T-helper 2 cell treated with Interferon-gamma antibody and Interleukin-4, amounts not matched to agents 5 μg/mL and 100 μg/mL, for 36 hours (primary cell): ENCODE measurements around the gene RBM45.

Source experiments
- DNase-seq: peaks from one replicate; pipeline ENCODE4 v3.0.0; 2021; ENCODE audit warnings: low spot score
- H3K27ac Mint-ChIP-seq: one replicate; pipeline ENCODE4 v1.8.0; 2021; ENCODE audit warnings: mild to moderate bottlenecking, mixed read lengths
- H3K27me3 Mint-ChIP-seq: one replicate; pipeline ENCODE4 v1.8.0; 2021; ENCODE audit warnings: low read depth, mixed read lengths
- H3K36me3 Mint-ChIP-seq: one replicate; pipeline ENCODE4 v1.8.0; 2021; ENCODE audit warnings: low read depth, mixed read lengths
- H3K4me1 Mint-ChIP-seq: one replicate; pipeline ENCODE4 v1.8.0; 2021; ENCODE audit warnings: low read depth, mixed read lengths
- H3K4me3 Mint-ChIP-seq: one replicate; pipeline ENCODE4 v1.8.0; 2022; ENCODE audit warnings: mild to moderate bottlenecking, moderate library complexity, mixed read lengths
- H3K9me3 Mint-ChIP-seq: one replicate; pipeline ENCODE4 v1.8.0; 2021; ENCODE audit warnings: mixed read lengths

Gene RBM45

DNA sequence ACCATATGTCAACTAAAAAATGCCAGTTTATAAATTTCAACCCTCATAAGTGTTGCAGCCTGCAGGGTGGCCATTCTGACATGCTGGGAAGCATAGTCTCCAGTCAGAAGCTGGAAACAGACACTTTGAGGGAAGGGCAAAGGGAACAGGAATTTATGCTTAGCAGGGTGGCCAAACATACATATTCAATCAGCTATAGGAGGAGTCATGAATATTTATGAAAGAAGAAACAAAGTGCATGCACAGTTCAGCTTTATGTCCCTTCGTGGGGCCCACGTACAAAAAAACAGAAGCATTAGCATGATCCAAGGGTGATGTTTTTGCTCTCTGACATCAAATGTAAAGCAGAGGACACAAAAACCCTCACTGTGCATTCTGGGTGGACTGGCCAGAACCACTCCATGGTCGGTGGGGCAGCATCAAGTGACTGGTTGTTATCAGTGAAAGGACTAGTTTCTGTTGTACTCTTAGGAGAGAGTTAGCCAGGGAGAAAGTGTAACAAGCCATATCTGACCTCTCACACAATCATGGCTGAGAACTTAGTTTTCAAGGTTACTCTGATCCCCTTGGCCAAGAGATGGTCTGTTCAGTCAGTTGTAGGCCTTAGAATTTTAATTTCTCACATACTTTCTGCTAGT, 29.7 kb upstream of the RBM45 start:
- H3K9me3 Mint-ChIP-seq: no peaks in the 10 kb centered on the region
- H3K4me1 Mint-ChIP-seq: no peaks in the 10 kb centered on the region
- no peaks in the 10 kb centered on the region for H3K36me3 Mint-ChIP-seq
- H3K4me3 Mint-ChIP-seq: no peak overlapping the region
- no peak for DNase-seq
- no peak overlapping the region for H3K27ac Mint-ChIP-seq
- peaks cover 23% of the 10 kb centered on the region for H3K27me3 Mint-ChIP-seq

DNA sequence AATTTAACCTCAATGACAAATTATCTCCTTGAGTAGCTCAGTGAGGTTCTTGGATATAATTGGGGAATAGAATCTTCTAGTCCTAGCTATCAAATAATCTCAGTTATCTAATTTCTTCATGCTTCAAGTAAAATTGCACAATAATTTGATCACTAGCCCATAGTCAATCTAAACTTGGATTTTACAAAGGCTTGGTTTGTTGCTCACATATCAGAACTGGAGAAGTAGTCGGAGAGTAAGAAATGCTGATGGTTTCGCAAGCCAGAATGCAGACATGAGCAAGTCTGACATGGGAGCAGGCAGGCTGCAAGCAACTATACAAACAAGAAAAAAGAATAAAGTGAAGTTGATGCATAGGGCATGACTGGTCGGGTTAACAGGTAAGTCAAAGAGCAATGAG, 28.0 kb upstream of the RBM45 start:
- no peaks in the 10 kb centered on the region for H3K4me1 Mint-ChIP-seq
- H3K27me3 Mint-ChIP-seq: peaks cover 19% of the 10 kb centered on the region
- H3K4me3 Mint-ChIP-seq: no peak overlapping the region
- H3K36me3 Mint-ChIP-seq: no peaks in the 10 kb centered on the region
- no peaks in the 10 kb centered on the region for H3K9me3 Mint-ChIP-seq
- no peak overlapping the region for H3K27ac Mint-ChIP-seq
- no peak for DNase-seq

DNA sequence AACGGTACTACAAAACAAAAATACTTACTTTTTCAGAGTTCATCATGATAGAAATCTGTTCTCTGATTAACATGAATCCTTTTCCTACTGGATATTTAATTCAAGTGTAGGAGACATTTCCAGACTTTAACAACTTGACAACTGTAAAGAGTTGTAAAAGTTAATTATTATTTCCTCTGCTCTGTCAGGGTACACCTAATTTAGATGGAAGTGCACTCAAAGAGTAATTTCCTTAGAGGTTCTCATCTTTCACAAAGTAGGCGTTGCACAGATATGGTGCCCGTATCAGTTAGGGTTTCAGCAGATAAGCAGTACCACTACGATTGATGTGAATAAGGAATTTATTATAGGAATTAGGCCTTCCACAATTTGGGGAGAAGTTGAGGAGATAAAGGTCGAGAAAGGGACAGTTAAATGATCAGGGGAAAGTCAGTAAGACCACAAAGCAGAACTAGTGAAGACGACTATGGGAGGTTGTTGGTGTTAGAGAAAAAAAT, 23.4 kb upstream of the RBM45 start:
- Mint-ChIP-seq H3K36me3 (no peaks in the 10 kb centered on the region), H3K4me1 (no peaks in the 10 kb centered on the region), H3K27ac (no peak overlapping the region), H3K9me3 (no peaks in the 10 kb centered on the region), H3K4me3 (no peak overlapping the region), H3K27me3 (peaks cover 12% of the 10 kb centered on the region)
- DNase-seq: no peak

GRCh38 chr2:178093471-178093870, 18.8 kb upstream of the RBM45 start:
- H3K27ac Mint-ChIP-seq: no peak overlapping the region
- H3K4me3 Mint-ChIP-seq: no peak overlapping the region
- no peaks in the 10 kb centered on the region for H3K36me3 Mint-ChIP-seq
- no peaks in the 10 kb centered on the region for H3K4me1 Mint-ChIP-seq
- H3K27me3 Mint-ChIP-seq: no peaks in the 10 kb centered on the region
- H3K9me3 Mint-ChIP-seq: no peaks in the 10 kb centered on the region
- no peak for DNase-seq

GRCh38 chr2:178101321-178102079, 10.7 kb upstream of the RBM45 start:
- Mint-ChIP-seq H3K9me3 (no peaks in the 10 kb centered on the region), H3K4me3 (no peak overlapping the region), H3K27me3 (no peaks in the 10 kb centered on the region), H3K4me1 (no peaks in the 10 kb centered on the region), H3K36me3 (no peaks in the 10 kb centered on the region), H3K27ac (no peak overlapping the region)
- no peak for DNase-seq

DNA sequence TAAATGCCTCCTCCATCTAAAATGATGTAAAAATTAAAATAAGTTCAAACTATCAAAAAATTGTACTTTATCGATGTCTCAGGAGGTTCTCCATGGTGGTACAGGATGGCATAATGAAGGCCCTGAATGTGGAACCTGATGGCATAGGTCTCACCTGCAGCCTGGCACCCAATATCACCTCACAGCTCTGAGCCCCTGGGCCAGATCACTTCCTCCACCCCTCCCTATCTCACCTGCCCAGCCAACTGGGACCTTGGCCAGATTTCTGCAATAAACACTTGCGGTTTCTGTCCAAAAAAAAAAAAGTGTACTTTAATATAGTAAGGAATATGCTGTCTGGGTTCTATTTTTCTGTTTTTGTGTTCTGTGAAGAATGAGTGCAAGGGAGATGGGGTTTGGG, 6.7 kb upstream of the RBM45 start:
- no peak for DNase-seq
- Mint-ChIP-seq H3K27me3 (peaks cover 2% of the 10 kb centered on the region), H3K4me3 (no peak overlapping the region), H3K4me1 (peaks cover 2% of the 10 kb centered on the region), H3K36me3 (no peaks in the 10 kb centered on the region), H3K27ac (no peak overlapping the region), H3K9me3 (no peaks in the 10 kb centered on the region)

DNA sequence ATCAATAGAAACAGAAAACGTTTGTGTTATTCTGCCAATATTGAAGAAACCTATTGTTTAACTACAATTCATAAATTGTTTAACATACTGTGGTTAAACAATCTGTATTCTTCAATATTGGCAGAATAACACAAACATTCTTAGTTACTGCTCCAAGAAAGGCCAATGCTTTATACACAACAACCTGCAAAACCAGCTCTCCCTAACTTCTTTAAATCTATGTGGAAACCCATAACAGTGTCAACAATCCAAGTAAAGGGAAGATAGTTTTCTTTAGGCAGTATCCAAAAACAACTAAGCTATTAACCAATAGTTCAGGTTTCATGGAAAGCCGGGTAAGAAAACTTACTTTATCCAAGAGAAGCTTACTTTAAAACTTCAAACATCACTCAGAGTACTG, 6.2 kb upstream of the RBM45 start:
- DNase-seq: no peak
- Mint-ChIP-seq H3K4me1 (peaks cover 2% of the 10 kb centered on the region), H3K36me3 (no peaks in the 10 kb centered on the region), H3K4me3 (no peak overlapping the region), H3K27ac (no peak overlapping the region), H3K27me3 (peaks cover 2% of the 10 kb centered on the region), H3K9me3 (no peaks in the 10 kb centered on the region)

DNA sequence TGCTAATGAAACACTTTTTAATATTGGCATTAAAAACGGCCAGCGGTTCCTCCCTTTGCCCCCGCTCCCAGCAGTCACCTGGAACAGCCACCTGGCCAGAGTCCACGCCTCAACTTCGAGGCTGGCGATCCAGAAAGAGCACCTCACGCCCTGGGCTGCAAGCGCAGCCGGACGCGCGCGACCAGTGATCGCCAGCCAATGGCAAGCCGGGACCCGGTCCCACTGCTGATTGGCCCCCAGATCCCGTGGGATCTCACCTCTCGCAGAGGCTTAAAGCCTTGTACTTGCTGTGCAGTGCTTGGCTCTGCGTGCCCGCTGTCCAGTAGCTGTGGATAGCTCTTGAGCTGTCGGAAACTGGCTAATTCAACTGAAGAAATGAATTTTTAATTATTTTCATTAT, 4.1 kb upstream of the RBM45 start:
- Mint-ChIP-seq H3K9me3 (no peaks in the 10 kb centered on the region), H3K27ac (no peak overlapping the region), H3K27me3 (peaks cover 2% of the 10 kb centered on the region), H3K4me3 (no peak overlapping the region), H3K36me3 (no peaks in the 10 kb centered on the region), H3K4me1 (peaks cover 2% of the 10 kb centered on the region)
- DNase-seq: no peak

DNA sequence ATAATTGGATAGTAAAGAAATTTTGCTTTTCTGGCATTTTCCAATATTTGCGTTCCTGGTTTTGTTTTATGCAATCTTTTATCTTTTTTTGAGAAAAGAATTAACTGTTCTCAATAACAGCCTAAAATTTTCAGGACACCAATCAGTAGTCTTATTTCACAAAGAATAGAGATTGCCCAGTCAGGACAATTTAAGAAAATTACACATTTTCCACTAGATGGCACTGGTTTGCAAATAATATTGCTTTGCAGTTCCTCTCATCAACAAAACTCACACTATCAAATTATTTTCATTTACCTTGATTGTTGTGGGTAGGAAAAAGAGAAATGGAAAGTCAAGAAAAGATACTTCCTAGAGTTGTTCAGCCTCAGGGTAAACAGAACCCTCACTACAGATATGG, 2.4 kb upstream of the RBM45 start:
- H3K36me3 Mint-ChIP-seq: no peaks in the 10 kb centered on the region
- no peaks in the 10 kb centered on the region for H3K9me3 Mint-ChIP-seq
- H3K4me3 Mint-ChIP-seq: no peak overlapping the region
- H3K27ac Mint-ChIP-seq: no peak overlapping the region
- DNase-seq: no peak
- peaks cover 2% of the 10 kb centered on the region for H3K27me3 Mint-ChIP-seq
- peaks cover 18% of the 10 kb centered on the region for H3K4me1 Mint-ChIP-seq

DNA sequence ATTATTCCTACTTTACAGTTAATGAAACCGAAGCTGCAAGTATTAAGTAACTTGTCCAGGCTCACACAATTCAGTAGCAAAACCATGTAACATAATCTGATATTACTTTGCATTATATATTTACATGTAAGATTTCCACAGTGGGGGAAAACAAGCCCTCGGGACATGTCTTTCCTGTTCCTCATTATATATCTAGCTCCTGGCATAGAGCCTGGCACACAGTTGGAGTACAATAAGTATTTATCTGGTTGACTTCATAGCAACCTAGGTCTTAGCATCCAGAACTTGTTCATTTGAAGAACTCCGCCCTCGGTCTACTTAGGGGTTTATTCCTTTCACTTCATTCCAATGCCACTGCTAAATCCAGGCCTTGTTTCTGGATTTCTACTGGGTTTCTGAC, 1.6 kb upstream of the RBM45 start:
- H3K27me3 Mint-ChIP-seq: peaks cover 2% of the 10 kb centered on the region
- peaks cover 22% of the 10 kb centered on the region for H3K4me1 Mint-ChIP-seq
- no peak overlapping the region for H3K4me3 Mint-ChIP-seq
- no peak overlapping the region for H3K27ac Mint-ChIP-seq
- H3K36me3 Mint-ChIP-seq: peaks cover 2% of the 10 kb centered on the region
- DNase-seq: no peak
- H3K9me3 Mint-ChIP-seq: no peaks in the 10 kb centered on the region

GRCh38 chr2:178111743-178112142, 494 bp upstream of the RBM45 start:
- Mint-ChIP-seq H3K27me3 (peaks cover 2% of the 10 kb centered on the region), H3K36me3 (peaks cover 2% of the 10 kb centered on the region), H3K4me3 (peak overlapping the region; percentile 89), H3K4me1 (peaks cover 22% of the 10 kb centered on the region), H3K27ac (no peak overlapping the region), H3K9me3 (no peaks in the 10 kb centered on the region)
- DNase-seq: no peak

DNA sequence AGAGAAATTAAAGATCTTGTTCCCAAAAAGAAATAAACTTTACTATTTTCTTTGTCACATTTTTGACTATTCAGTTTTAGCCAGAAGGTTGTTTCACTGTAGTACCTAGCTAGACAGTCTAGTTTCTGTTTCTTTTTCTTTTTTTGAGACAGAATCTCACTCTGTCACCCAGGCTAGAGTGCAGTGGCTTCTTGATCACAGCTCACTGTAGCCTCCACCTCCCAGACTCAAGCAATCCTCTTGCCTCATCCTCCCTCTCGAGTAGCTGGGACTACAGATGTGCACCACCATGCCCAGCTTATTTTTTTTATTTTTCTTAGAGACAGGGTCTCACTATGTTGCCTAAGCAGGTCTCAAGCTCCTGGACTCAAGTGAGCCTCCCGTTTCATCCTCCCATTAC, 2.2 kb downstream of the RBM45 start:
- peaks cover 4% of the 10 kb centered on the region for H3K36me3 Mint-ChIP-seq
- H3K4me3 Mint-ChIP-seq: peak overlapping the region; percentile 89
- H3K27me3 Mint-ChIP-seq: no peaks in the 10 kb centered on the region
- peaks cover 22% of the 10 kb centered on the region for H3K4me1 Mint-ChIP-seq
- peak overlapping the region; percentile 82 for H3K27ac Mint-ChIP-seq
- no peak for DNase-seq
- no peaks in the 10 kb centered on the region for H3K9me3 Mint-ChIP-seq

GRCh38 chr2:178115271-178115670, 3.0 kb downstream of the RBM45 start:
- peaks cover 20% of the 10 kb centered on the region for H3K4me1 Mint-ChIP-seq
- H3K27me3 Mint-ChIP-seq: no peaks in the 10 kb centered on the region
- DNase-seq: no peak
- H3K9me3 Mint-ChIP-seq: no peaks in the 10 kb centered on the region
- peaks cover 6% of the 10 kb centered on the region for H3K36me3 Mint-ChIP-seq
- no peak overlapping the region for H3K4me3 Mint-ChIP-seq
- no peak overlapping the region for H3K27ac Mint-ChIP-seq

DNA sequence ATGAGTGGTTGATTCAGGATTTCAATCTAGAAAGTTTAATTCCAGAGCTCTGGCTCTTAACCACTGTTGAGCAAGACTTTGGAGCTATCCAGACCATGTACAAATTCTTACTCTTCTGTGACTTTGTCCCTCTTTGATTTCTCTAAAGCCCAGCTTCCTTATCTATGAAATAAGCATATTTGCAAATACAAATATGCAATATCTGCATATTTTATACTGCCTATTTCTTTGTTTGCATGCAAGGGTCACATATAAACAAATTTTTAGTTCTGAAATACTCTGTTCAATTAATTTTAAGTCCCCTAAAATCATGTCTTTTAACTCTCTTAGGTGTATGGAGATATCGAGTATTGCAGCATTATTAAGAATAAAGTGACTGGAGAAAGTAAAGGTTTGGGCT, 5.5 kb downstream of the RBM45 start:
- H3K36me3 Mint-ChIP-seq: peaks cover 20% of the 10 kb centered on the region
- no peak overlapping the region for H3K27ac Mint-ChIP-seq
- no peaks in the 10 kb centered on the region for H3K27me3 Mint-ChIP-seq
- H3K4me3 Mint-ChIP-seq: no peak overlapping the region
- no peak for DNase-seq
- peaks cover 20% of the 10 kb centered on the region for H3K4me1 Mint-ChIP-seq
- no peaks in the 10 kb centered on the region for H3K9me3 Mint-ChIP-seq
